KBM-7 (cell line): ENCODE results near the gene OTULINL.

Experiments used
- DNase-seq: peaks from one replicate; pipeline ENCODE4 v3.0.0-alpha.2; 2015
- in situ Hi-C: fragments of 300-500 bp; cut with MboI; formaldehyde crosslinking; loops from 2 replicates; pipeline ENCODE4 v1.14.3; 2020; ENCODE audit warnings: low sequenced_read_pairs, low pct_unique_long_range_greater_than_20kb, mixed read lengths

OTULINL gene

GRCh38 chr5:14595189-14595588, 13.6 kb downstream of the OTULINL start:
- in situ Hi-C loops = no loop called here
- peak; percentile 92 for DNase-seq

- in situ Hi-C loops = no loop called here
- no peak for DNase-seq
These were observed 14.3 kb downstream of the OTULINL start for GRCh38 chr5:14595891-14596290.

- no peak for DNase-seq
- in situ Hi-C loops = no loop called here
These were observed 15.5 kb downstream of the OTULINL start for GRCh38 chr5:14597080-14597479.

- no peak for DNase-seq
- in situ Hi-C loops = no loop called here
These were observed 16.6 kb downstream of the OTULINL start for GRCh38 chr5:14598225-14598624.

GRCh38 chr5:14599476-14600127, 18.0 kb downstream of the OTULINL start:
- in situ Hi-C loops = no loop called here

GRCh38 chr5:14600846-14601245, 19.3 kb downstream of the OTULINL start:
- DNase-seq = no peak
- in situ Hi-C loops = no loop called here

More at GRCh38 chr5:14599476-14600127, 18.0 kb downstream of the OTULINL start:
- no peak for DNase-seq

GRCh38 chr5:14603141-14603540, 21.5 kb downstream of the OTULINL start:
- in situ Hi-C loops = no loop called here
- DNase-seq = no peak

- DNase-seq = no peak
- in situ Hi-C loops = no loop called here
These were observed 25.5 kb downstream of the OTULINL start for GRCh38 chr5:14607104-14607503.

- DNase-seq = no peak
- in situ Hi-C loops = no loop called here
These were observed 26.6 kb downstream of the OTULINL start for GRCh38 chr5:14608169-14608568.

- no peak for DNase-seq
- in situ Hi-C loops = no loop called here
These were observed 30.1 kb downstream of the OTULINL start for GRCh38 chr5:14611737-14612136.

GRCh38 chr5:14614490-14614889, 32.9 kb downstream of the OTULINL start:
- in situ Hi-C loops = no loop called here
- no peak for DNase-seq

GRCh38 chr5:14615365-14615764, 33.8 kb downstream of the OTULINL start:
- in situ Hi-C loops = no loop called here
- DNase-seq = no peak

- no peak for DNase-seq
- in situ Hi-C loops = no loop called here
These were observed 35.8 kb downstream of the OTULINL start for GRCh38 chr5:14617441-14617840.

GRCh38 chr5:14627270-14627669, 45.7 kb downstream of the OTULINL start:
- in situ Hi-C loops = loop anchor here (25.0 kb wide), 1 partner anchor 640 kb away; no protein-coding TSS in a partner anchor
- no peak for DNase-seq

- DNase-seq = peak; percentile 53
- in situ Hi-C loops = loop anchor here (25.0 kb wide), 1 partner anchor 641 kb away; no protein-coding TSS in a partner anchor
These were observed 46.8 kb downstream of the OTULINL start for GRCh38 chr5:14628346-14628745.

- no peak for DNase-seq
- in situ Hi-C loops = loop anchor here (25.0 kb wide), 1 partner anchor 643 kb away; no protein-coding TSS in a partner anchor
These were observed 49.1 kb downstream of the OTULINL start for GRCh38 chr5:14630671-14631070.

GRCh38 chr5:14635656-14636055, 54.1 kb downstream of the OTULINL start:
- in situ Hi-C loops = loop anchor here (25.0 kb wide), 1 partner anchor 648 kb away; no protein-coding TSS in a partner anchor

GRCh38 chr5:14640765-14641164, 59.2 kb downstream of the OTULINL start:
- in situ Hi-C loops = loop anchor here (25.0 kb wide), 1 partner anchor 653 kb away; no protein-coding TSS in a partner anchor
- DNase-seq = no peak

More at GRCh38 chr5:14635656-14636055, 54.1 kb downstream of the OTULINL start:
- DNase-seq = no peak

GRCh38 chr5:14644623-14645237, 63.1 kb downstream of the OTULINL start:
- in situ Hi-C loops = loop anchor here (25.0 kb wide), 1 partner anchor 657 kb away; no protein-coding TSS in a partner anchor
- DNase-seq = no peak

- DNase-seq = no peak
- in situ Hi-C loops = no loop called here
These were observed 68.5 kb downstream of the OTULINL start for GRCh38 chr5:14650052-14650451.
